ENCODE measurements around the gene ZNF468.
A peak's percentile ranks its signal among the peaks of the same experiment; 100 is the strongest.
"Not testable (repeated sequence)": the region's sequence is repeated elsewhere in the genome, so short reads cannot be mapped to it uniquely, and the experiment has no call there.

Gene ZNF468

DNA sequence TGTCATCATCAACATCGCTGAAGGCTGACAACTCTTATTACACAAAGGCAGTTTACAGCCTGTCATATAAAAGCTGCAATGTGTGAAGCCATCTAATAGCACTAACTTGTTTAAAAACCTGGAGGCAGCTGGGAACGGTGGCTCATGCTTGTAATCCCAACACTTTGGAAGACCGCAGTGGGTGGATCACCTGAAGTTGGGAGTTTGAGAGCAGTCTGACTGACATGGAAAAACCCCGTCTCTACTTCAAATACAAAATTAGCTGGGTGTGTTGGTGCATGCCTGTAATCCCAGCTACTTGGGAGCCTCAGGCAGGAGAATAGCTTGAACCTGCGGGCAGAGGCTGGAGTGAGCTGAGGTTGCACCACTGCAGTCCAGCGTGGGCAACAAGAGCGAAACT is 27.6 kb downstream of the ZNF468 start:
- H3K4me1 ChIP-seq (ENCODE audit: control insufficient read depth, insufficient read depth, low read length, poor library complexity, severe bottlenecking); H3K4me3 ChIP-seq (ENCODE audit: insufficient read depth, low read depth, low read length, poor library complexity, severe bottlenecking); H3K9me3 ChIP-seq (ENCODE audit: control insufficient read depth, low read length); H3K27me3 ChIP-seq (replicated peaks; ENCODE audit: control insufficient read depth, insufficient read depth, low read length, poor library complexity, severe bottlenecking); H3K27ac ChIP-seq (ENCODE audit: insufficient read depth, low read length, poor library complexity, severe bottlenecking); H3K36me3 ChIP-seq (ENCODE audit: control insufficient read depth, insufficient read depth, low read length); DNase-seq: not testable (repeated sequence)

- no peak overlapping the region for H3K27ac ChIP-seq (ENCODE audit: insufficient read depth, low read length, poor library complexity, severe bottlenecking)
- DNase-seq, result no peak
- H3K36me3 ChIP-seq (ENCODE audit: control insufficient read depth, insufficient read depth, low read length), result no peaks in the 10 kb centered on the region
- no peaks in the 10 kb centered on the region for H3K9me3 ChIP-seq (ENCODE audit: control insufficient read depth, low read length)
- H3K4me1 ChIP-seq (ENCODE audit: control insufficient read depth, insufficient read depth, low read length, poor library complexity, severe bottlenecking), result no peaks in the 10 kb centered on the region
- H3K27me3 ChIP-seq (replicated peaks; ENCODE audit: control insufficient read depth, insufficient read depth, low read length, poor library complexity, severe bottlenecking), result no peaks in the 10 kb centered on the region
- no peak overlapping the region for H3K4me3 ChIP-seq (ENCODE audit: insufficient read depth, low read depth, low read length, poor library complexity, severe bottlenecking)
These were observed 31.7 kb downstream of the ZNF468 start for GRCh38 chr19:52825765-52826164.

GRCh38 chr19:52823676-52824075 is 33.7 kb downstream of the ZNF468 start:
- DNase-seq, result no peak
- Histone ChIP-seq H3K27ac (ENCODE audit: insufficient read depth, low read length, poor library complexity, severe bottlenecking) (no peak overlapping the region), H3K36me3 (ENCODE audit: control insufficient read depth, insufficient read depth, low read length) (no peaks in the 10 kb centered on the region), H3K27me3 (replicated peaks; ENCODE audit: control insufficient read depth, insufficient read depth, low read length, poor library complexity, severe bottlenecking) (no peaks in the 10 kb centered on the region), H3K9me3 (ENCODE audit: control insufficient read depth, low read length) (no peaks in the 10 kb centered on the region), H3K4me3 (ENCODE audit: insufficient read depth, low read depth, low read length, poor library complexity, severe bottlenecking) (no peak overlapping the region), H3K4me1 (ENCODE audit: control insufficient read depth, insufficient read depth, low read length, poor library complexity, severe bottlenecking) (no peaks in the 10 kb centered on the region)

DNA sequence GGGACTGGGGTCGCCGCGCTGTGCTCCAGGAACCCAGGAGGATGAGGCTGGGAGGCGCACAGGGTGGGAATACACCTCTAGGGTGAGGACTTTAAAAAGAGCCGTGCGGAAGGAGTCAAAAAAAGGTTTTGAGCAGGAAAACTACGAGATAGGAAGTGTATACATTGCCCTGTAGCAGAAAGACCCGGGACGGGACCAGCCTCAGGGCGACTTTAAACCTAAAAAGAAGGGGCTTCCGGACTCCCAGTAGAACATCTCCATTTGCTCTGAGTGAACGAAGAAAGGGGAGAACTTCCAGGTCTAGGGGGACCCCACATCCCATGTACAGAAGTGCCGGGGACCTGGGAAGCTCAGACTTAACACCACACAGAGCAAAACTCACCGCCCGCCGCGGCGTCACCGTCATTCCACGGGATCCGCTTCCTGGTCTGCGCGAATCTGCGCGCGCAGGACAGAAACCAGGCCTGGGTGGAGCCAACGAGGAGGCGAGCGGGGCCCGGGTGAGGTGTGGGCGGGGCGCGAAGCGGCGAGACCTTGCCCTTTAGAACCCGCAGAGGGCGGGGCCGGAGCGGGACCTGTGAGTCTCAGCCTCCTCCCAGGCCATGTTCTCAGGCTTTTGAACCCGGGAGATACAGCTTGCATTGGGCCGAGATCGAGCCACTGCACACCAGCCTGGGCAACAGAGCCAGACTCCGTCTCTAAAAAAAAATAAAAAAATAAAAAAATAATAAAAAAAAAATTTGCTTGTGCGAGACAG is 36.0 kb downstream of the ZNF468 start, which contains the start of gene ZNF28:
Gene ZNF28, minus strand, starts transcription at position 430 of the 757 bp plus-strand sequence. CDS start 3,675 bp downstream, outside the sequence.
- peak within 1 kb of the TSS; percentile 66 for H3K4me3 ChIP-seq (ENCODE audit: insufficient read depth, low read depth, low read length, poor library complexity, severe bottlenecking)
- not testable (repeated sequence) for H3K27me3 ChIP-seq (replicated peaks; ENCODE audit: control insufficient read depth, insufficient read depth, low read length, poor library complexity, severe bottlenecking); H3K36me3 ChIP-seq (ENCODE audit: control insufficient read depth, insufficient read depth, low read length); H3K9me3 ChIP-seq (ENCODE audit: control insufficient read depth, low read length); H3K4me1 ChIP-seq (ENCODE audit: control insufficient read depth, insufficient read depth, low read length, poor library complexity, severe bottlenecking)
- H3K27ac ChIP-seq (ENCODE audit: insufficient read depth, low read length, poor library complexity, severe bottlenecking), result peak within 1 kb of the TSS; percentile 53
- DNase-seq, result peak; percentile 41 to 53 (median 47)

GRCh38 chr19:52820472-52821203 is 36.8 kb downstream of the ZNF468 start:
- not testable (repeated sequence) for H3K27me3 ChIP-seq (replicated peaks; ENCODE audit: control insufficient read depth, insufficient read depth, low read length, poor library complexity, severe bottlenecking); H3K4me1 ChIP-seq (ENCODE audit: control insufficient read depth, insufficient read depth, low read length, poor library complexity, severe bottlenecking); H3K9me3 ChIP-seq (ENCODE audit: control insufficient read depth, low read length); H3K36me3 ChIP-seq (ENCODE audit: control insufficient read depth, insufficient read depth, low read length)
- H3K4me3 ChIP-seq (ENCODE audit: insufficient read depth, low read depth, low read length, poor library complexity, severe bottlenecking), result peak overlapping the region; percentile 66
- peak overlapping the region; percentile 53 for H3K27ac ChIP-seq (ENCODE audit: insufficient read depth, low read length, poor library complexity, severe bottlenecking)
- DNase-seq, result peak in 1 of 3 donors; percentile 8

DNA sequence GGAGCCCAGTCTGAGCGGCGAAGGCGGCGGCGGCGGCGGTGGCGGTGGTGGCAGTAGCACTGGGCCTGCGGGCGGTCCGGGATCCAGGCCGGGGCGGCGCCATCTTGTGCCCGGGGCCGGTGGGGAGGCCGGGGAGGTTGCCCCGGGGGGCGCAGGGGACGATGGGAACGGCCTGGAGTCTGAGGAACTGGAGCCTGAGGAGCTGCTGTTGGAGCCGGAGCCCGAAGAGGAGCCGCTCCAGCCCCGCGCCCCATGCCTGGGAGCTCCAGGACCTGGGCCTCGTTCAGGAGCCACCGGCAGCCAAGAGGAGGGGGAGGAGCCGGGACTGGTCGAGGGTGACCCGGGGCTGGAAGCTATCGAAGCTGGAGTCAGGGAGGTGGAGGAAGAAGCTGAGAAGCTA is 47.6 kb downstream of the ZNF468 start:
- Histone ChIP-seq H3K4me3 (ENCODE audit: insufficient read depth, low read depth, low read length, poor library complexity, severe bottlenecking) (no peak overlapping the region), H3K4me1 (ENCODE audit: control insufficient read depth, insufficient read depth, low read length, poor library complexity, severe bottlenecking) (no peaks in the 10 kb centered on the region), H3K36me3 (ENCODE audit: control insufficient read depth, insufficient read depth, low read length) (peaks cover 31% of the 10 kb centered on the region), H3K27me3 (replicated peaks; ENCODE audit: control insufficient read depth, insufficient read depth, low read length, poor library complexity, severe bottlenecking) (no peaks in the 10 kb centered on the region), H3K27ac (ENCODE audit: insufficient read depth, low read length, poor library complexity, severe bottlenecking) (no peak overlapping the region), H3K9me3 (ENCODE audit: control insufficient read depth, low read length) (peaks cover 9% of the 10 kb centered on the region)
- no peak for DNase-seq

GRCh38 chr19:52799950-52800640 is 57.3 kb downstream of the ZNF468 start:
- not testable (repeated sequence) for H3K27ac ChIP-seq (ENCODE audit: insufficient read depth, low read length, poor library complexity, severe bottlenecking); H3K4me1 ChIP-seq (ENCODE audit: control insufficient read depth, insufficient read depth, low read length, poor library complexity, severe bottlenecking); H3K27me3 ChIP-seq (replicated peaks; ENCODE audit: control insufficient read depth, insufficient read depth, low read length, poor library complexity, severe bottlenecking); H3K4me3 ChIP-seq (ENCODE audit: insufficient read depth, low read depth, low read length, poor library complexity, severe bottlenecking); DNase-seq
- Histone ChIP-seq H3K36me3 (ENCODE audit: control insufficient read depth, insufficient read depth, low read length) (peaks cover 40% of the 10 kb centered on the region), H3K9me3 (ENCODE audit: control insufficient read depth, low read length) (peaks cover 65% of the 10 kb centered on the region)

GRCh38 chr19:52789440-52789839 is 68.0 kb downstream of the ZNF468 start:
- H3K9me3 ChIP-seq (ENCODE audit: control insufficient read depth, low read length), result peaks cover 4% of the 10 kb centered on the region
- no peaks in the 10 kb centered on the region for H3K36me3 ChIP-seq (ENCODE audit: control insufficient read depth, insufficient read depth, low read length)
- no peaks in the 10 kb centered on the region for H3K27me3 ChIP-seq (replicated peaks; ENCODE audit: control insufficient read depth, insufficient read depth, low read length, poor library complexity, severe bottlenecking)
- no peak overlapping the region for H3K4me3 ChIP-seq (ENCODE audit: insufficient read depth, low read depth, low read length, poor library complexity, severe bottlenecking)
- no peak for DNase-seq
- no peak overlapping the region for H3K27ac ChIP-seq (ENCODE audit: insufficient read depth, low read length, poor library complexity, severe bottlenecking)
- H3K4me1 ChIP-seq (ENCODE audit: control insufficient read depth, insufficient read depth, low read length, poor library complexity, severe bottlenecking), result peaks cover 5% of the 10 kb centered on the region
